GM20431 (cell line): ENCODE results near the gene ISX.
"Not testable (repeated sequence)": the region's sequence is repeated elsewhere in the genome, so short reads cannot be mapped to it uniquely, and the experiment has no call there.

Source experiments
- in situ Hi-C: fragments of 300-500 bp; cut with MseI, MboI; formaldehyde crosslinking; loops from one replicate; pipeline ENCODE4 v1.15.0; 2020; ENCODE audit warnings: low sequenced_read_pairs; ENCODE audit not compliant: unreplicated experiment

Gene ISX

GRCh38 chr22:35050038-35050437 lies 15.9 kb upstream of the ISX start:
- in situ Hi-C loops = not testable (repeated sequence)

GRCh38 chr22:35051013-35051535 lies 14.9 kb upstream of the ISX start:
- in situ Hi-C loops = no loop called here

DNA sequence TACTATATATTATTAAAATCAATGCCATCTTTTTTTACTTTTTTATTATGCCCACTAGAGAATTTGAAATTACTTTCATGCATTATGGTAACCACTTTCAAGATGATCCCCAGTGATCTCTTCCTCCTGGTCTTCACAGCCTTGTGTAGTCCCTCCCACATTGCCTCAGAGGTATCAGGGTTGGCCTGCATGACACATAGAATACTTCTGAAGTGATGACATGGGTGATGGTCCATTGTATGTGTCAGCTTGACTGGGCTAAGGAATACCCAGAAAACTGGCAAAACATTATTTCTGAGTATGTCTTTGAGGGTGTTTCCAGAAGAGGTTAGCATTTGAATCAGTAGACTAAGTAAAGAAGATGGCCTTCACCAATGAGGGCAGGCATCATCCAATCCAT lies 14.2 kb upstream of the ISX start:
- in situ Hi-C loops = no loop called here

DNA sequence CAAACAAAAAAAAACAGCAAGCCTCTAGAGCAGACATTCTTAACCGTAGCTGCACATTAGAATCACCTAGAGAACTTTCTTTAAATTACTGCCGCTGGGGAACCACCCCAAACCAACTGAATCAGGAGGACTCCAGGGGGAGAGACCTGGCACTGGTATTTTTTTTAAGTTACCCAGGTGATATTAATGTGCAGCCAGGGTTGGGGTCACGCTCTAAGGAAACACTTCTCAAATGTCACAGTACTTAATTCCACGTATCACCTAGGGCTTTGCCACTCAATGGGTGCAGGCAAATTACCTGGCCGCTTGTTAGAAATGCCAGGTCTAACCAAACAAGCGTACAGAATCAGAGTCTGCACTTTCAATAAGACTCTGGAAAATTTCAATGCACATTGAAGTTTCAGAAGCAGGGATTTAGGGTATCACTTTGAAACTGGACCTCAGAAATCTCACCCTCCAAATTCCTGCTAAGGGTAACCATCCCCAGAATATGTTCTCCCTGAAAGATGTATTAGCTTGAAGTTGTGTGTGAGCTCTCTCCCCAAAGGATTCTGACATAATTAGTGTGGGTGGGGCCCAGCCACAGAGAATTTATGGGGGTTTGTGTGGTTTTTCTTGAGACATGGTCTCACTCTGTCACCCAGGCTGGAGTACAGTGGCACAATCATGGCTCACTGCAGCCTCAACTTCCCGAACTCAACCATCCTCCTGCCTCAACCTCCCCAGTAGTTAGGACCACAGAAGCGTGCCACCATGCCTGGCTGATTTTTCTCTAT lies 12.7 kb upstream of the ISX start:
- in situ Hi-C loops = no loop called here

DNA sequence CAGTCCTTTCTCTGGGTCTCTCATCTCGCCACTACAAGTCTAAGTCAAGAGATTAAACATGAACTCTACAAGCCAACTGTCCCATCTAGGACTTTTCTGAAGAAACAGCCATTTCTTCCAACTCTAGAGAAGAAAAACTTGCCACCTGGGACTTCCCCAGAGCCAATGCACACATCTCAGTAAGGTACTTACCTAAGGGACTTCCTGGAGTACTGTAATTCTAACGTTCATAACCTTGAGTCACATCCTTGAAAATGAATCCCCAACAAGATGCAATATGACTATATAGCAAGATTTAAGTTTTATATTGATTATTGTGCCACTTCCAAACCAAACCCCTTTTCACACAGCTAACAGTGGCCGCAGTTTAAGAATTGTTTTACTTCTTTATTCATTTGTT lies 11.9 kb upstream of the ISX start:
- in situ Hi-C loops = no loop called here

GRCh38 chr22:35056486-35056885 lies 9.5 kb upstream of the ISX start:
- in situ Hi-C loops = no loop called here

DNA sequence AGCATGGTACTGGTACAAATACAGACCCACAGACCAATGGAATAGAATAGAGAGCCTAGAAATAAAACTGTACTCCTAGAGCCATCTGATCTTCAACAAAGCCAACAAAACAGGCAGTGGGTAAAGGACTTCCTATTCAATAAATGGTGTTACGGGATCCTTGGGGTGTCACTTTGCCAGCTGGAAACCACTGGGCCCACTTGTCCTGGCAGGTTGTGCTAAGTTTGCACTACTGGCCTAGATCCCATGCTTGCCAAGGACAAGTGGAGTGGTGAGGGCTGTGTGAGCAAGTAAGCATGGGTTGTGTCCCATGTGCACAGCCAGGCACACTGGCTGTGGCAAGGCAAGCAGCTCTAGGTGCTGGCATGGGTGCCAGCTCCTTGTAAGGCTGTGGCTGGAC lies 8.8 kb upstream of the ISX start:
- in situ Hi-C loops = no loop called here

DNA sequence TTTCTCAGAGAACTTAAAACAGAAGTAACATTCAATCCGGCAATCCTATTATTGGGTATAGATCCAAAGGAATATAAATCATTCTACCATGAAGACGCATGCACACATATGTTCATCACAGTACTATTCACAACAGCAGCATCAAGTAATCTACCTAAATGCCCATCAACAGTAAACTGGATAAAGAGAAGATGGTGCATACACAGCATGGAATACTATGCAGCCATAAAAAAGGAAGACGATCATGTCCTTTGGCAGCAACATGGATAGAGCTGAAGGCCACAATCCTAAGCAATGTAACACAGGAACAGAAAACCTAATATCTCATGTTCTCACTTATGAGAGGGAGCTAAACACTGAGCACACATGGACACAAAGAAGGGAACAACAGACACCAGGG lies 6.3 kb upstream of the ISX start:
- in situ Hi-C loops = no loop called here

- in situ Hi-C loops = no loop called here
Measured at GRCh38 chr22:35064664-35065063, 1.3 kb upstream of the ISX start.

GRCh38 chr22:35065183-35065582 lies 775 bp upstream of the ISX start:
- in situ Hi-C loops = no loop called here

- in situ Hi-C loops = no loop called here
Measured at GRCh38 chr22:35066768-35067167, 810 bp downstream of the ISX start.

DNA sequence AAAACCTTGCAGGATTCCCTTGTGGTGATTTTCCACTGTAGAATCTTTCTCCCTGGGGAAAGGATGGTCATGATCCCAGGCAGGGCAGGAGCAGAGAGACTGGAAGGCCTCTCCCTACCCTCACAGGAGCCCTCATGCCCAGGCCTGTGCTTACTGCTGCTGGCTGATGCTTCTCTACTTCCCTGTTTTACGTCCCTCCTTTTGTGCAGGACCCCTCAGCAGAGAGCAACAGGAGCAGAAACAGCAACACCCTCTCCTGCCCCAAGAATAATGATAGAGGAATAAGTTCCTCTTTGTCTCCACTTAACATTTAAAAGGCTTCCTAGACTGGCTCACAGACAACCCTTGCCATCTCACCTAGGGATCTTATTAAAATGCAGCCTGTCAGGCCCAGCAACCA lies 3.6 kb downstream of the ISX start:
- in situ Hi-C loops = no loop called here

GRCh38 chr22:35070451-35071093 lies 4.6 kb downstream of the ISX start:
- in situ Hi-C loops = no loop called here

GRCh38 chr22:35071784-35072183 lies 5.8 kb downstream of the ISX start:
- in situ Hi-C loops = no loop called here

GRCh38 chr22:35072925-35073324 lies 7.0 kb downstream of the ISX start:
- in situ Hi-C loops = no loop called here

GRCh38 chr22:35074583-35074982 lies 8.6 kb downstream of the ISX start:
- in situ Hi-C loops = no loop called here

GRCh38 chr22:35076630-35077029 lies 10.7 kb downstream of the ISX start:
- in situ Hi-C loops = no loop called here

GRCh38 chr22:35085621-35086020 lies 19.7 kb downstream of the ISX start:
- in situ Hi-C loops = no loop called here

- in situ Hi-C loops = no loop called here
Measured at GRCh38 chr22:35089139-35089538, 23.2 kb downstream of the ISX start.

DNA sequence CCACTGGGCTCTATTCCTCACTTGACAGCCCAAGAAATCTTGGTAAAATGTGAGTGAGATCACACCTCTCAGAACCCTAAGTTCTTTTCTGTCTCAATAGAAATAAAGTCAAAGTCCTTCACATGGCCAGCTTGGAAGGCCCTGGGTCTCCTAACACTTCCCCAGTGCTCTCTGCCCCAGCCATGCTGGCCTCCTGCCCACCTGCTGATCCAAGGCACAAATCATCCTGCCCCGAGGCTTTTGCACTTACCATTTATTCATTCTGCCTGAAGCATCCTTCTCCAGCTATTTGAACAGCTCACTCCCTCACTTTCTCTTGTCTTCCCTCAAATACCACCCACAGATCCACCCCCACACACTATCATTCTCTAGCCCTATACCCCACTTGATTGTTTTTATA lies 26.4 kb downstream of the ISX start:
- in situ Hi-C loops = no loop called here

DNA sequence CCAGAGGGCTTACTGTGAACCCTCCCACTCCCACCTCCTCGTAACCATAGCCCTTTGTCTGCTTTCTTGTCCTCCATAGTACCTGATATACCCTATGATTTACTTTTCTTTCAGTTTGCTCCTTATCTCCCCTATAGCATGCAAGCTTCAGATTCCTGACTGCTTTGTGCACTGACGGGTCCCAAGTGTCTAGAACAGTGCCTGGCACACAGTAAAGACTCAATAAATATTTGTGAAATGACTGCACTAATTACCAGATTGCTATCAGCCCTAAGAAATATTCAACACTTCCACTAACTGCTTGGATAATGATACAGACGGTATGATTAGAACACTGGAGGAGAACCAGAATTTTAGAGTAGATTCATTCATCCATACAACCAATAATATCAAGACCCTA lies 33.0 kb downstream of the ISX start:
- in situ Hi-C loops = no loop called here

GRCh38 chr22:35099883-35100282 lies 33.9 kb downstream of the ISX start:
- in situ Hi-C loops = no loop called here
